Glutamatergic neuron (in vitro differentiated cells): Measurements from ENCODE around the gene MIEF1. TPM values are rescaled to one million over a fixed set of nuclear protein-coding genes. Genes with fewer than 3 reads are reported as not detected.

Experiments used
- DNase-seq: peaks from one replicate; pipeline ENCODE4 v3.0.0; 2022
- H3K27ac Mint-ChIP-seq: one replicate; pipeline ENCODE4 v1.8.0; 2020; ENCODE audit warnings: mild to moderate bottlenecking, mixed read lengths, inconsistent platforms; ENCODE audit not compliant: unreplicated experiment
- H3K27me3 Mint-ChIP-seq: one replicate; pipeline ENCODE4 v1.8.0; 2020; ENCODE audit warnings: mild to moderate bottlenecking, moderate library complexity, mixed read lengths, inconsistent platforms; ENCODE audit not compliant: unreplicated experiment
- H3K36me3 Mint-ChIP-seq: one replicate; pipeline ENCODE4 v1.8.0; 2020; ENCODE audit warnings: mild to moderate bottlenecking, mixed read lengths, inconsistent platforms; ENCODE audit not compliant: unreplicated experiment
- H3K4me1 Mint-ChIP-seq: one replicate; pipeline ENCODE4 v1.8.0; 2020; ENCODE audit warnings: mild to moderate bottlenecking, low read depth, mixed read lengths, inconsistent platforms; ENCODE audit not compliant: unreplicated experiment
- H3K4me3 Mint-ChIP-seq: one replicate; pipeline ENCODE4 v1.8.0; 2020; ENCODE audit warnings: mild to moderate bottlenecking, mixed read lengths, inconsistent platforms; ENCODE audit not compliant: unreplicated experiment
- H3K9me3 Mint-ChIP-seq: one replicate; pipeline ENCODE4 v1.8.0; 2020; ENCODE audit warnings: mild to moderate bottlenecking, moderate library complexity, mixed read lengths, inconsistent platforms; ENCODE audit not compliant: unreplicated experiment
- CTCF ChIP-seq: fragments of 200-600 bp; sonication (generic); IDR thresholded peaks from one replicate; pipeline ENCODE4 v1.5.0; 2021; ENCODE audit not compliant: partially characterized antibody, unreplicated experiment
- total RNA-seq: library from RNA; stranded (reverse); fragmentation: NEBNext Ultra II Directional; extraction: Animal tissue kit (Norgen Biotek cat#: 25700); gene quantifications from one replicate; pipeline ENCODE4 v1.2.1, GENCODE V29; 2021; ENCODE audit not compliant: unreplicated experiment

Gene MIEF1
- total RNA-seq, 1 donor from 2014 or later = 40.0 TPM

- H3K36me3 Mint-ChIP-seq = no peaks in the 10 kb centered on the region
Observed at GRCh38 chr22:39481595-39481994, 20.5 kb upstream of the MIEF1 start.

GRCh38 chr22:39482768-39483167 is 19.3 kb upstream of the MIEF1 start:
- peaks cover 4% of the 10 kb centered on the region for H3K9me3 Mint-ChIP-seq
- TF ChIP-seq CTCF = no peak
- no peak overlapping the region for H3K4me3 Mint-ChIP-seq
- H3K27ac Mint-ChIP-seq = peak overlapping the region; percentile 38
- H3K4me1 Mint-ChIP-seq = no peaks in the 10 kb centered on the region
- peaks cover 5% of the 10 kb centered on the region for H3K27me3 Mint-ChIP-seq
- peak; percentile 55 for DNase-seq
- H3K36me3 Mint-ChIP-seq = no peaks in the 10 kb centered on the region

More at GRCh38 chr22:39481595-39481994, 20.5 kb upstream of the MIEF1 start:
- Mint-ChIP-seq H3K4me3 (no peak overlapping the region), H3K4me1 (peaks cover 4% of the 10 kb centered on the region), H3K27ac (no peak overlapping the region), H3K27me3 (peaks cover 5% of the 10 kb centered on the region), H3K9me3 (peaks cover 2% of the 10 kb centered on the region)
- DNase-seq = no peak
- TF ChIP-seq CTCF = no peak

GRCh38 chr22:39486951-39487825 is 14.9 kb upstream of the MIEF1 start:
- no peak for DNase-seq
- peaks cover 6% of the 10 kb centered on the region for H3K4me1 Mint-ChIP-seq
- H3K9me3 Mint-ChIP-seq = peaks cover 4% of the 10 kb centered on the region
- H3K36me3 Mint-ChIP-seq = no peaks in the 10 kb centered on the region
- peaks cover 3% of the 10 kb centered on the region for H3K27me3 Mint-ChIP-seq
- H3K4me3 Mint-ChIP-seq = no peak overlapping the region
- peak overlapping the region; percentile 53 for H3K27ac Mint-ChIP-seq
- no peak for TF ChIP-seq CTCF

GRCh38 chr22:39487826-39488520 is 14.1 kb upstream of the MIEF1 start:
- Mint-ChIP-seq H3K27ac (no peak overlapping the region), H3K9me3 (peaks cover 2% of the 10 kb centered on the region), H3K36me3 (no peaks in the 10 kb centered on the region), H3K27me3 (peaks cover 3% of the 10 kb centered on the region), H3K4me3 (no peak overlapping the region), H3K4me1 (peaks cover 6% of the 10 kb centered on the region)
- TF ChIP-seq CTCF = no peak
- no peak for DNase-seq
